OCI-LY7 (cell line): ENCODE measurements around the gene NTM. TPM values are rescaled to one million over a fixed set of nuclear protein-coding genes. Genes with fewer than 3 reads are reported as not detected.

Experiments
- BruUV-seq: library from RNA; stranded (reverse); fragments of 400-500 nt; replicated peaks from 2 replicates; lab custom pipeline; 2021; lab: Mats Ljungman, UMichigan
- CTCF ChIA-PET: fragments of 300-600 bp; sonication (Branson Sonifier 250); formaldehyde crosslinking; loops from one replicate; lab custom pipeline; 2022; ENCODE audit warnings: antibody characterized with exemption; ENCODE audit not compliant: unreplicated experiment; lab: Charles Lee
- POLR2A ChIA-PET: fragments of 300-600 bp; sonication (Branson Sonifier 250); formaldehyde crosslinking; loops from one replicate; lab custom pipeline; 2022; ENCODE audit warnings: antibody characterized with exemption; lab: Charles Lee
- DNase-seq: peaks from one replicate; pipeline ENCODE4 v3.0.0-alpha.2; 2015; ENCODE audit warnings: low spot score
- H2AFZ ChIP-seq: fragments of 200-600 bp; sonication (generic), shearing (Covaris generic); 2 replicates; pipeline ENCODE4 v1.6.1; 2014; ENCODE audit warnings: mild to moderate bottlenecking, antibody characterized with exemption, low read length, moderate library complexity
- H3K27ac ChIP-seq: fragments of 200-600 bp; sonication (generic); 2 replicates; pipeline ENCODE4 v1.5.1; 2014; ENCODE audit warnings: mixed run types, low read depth, mild to moderate bottlenecking, moderate library complexity, low read length, inconsistent platforms; ENCODE audit not compliant: poor library complexity, severe bottlenecking
- H3K36me3 ChIP-seq: fragments of 200-600 bp; sonication (generic); 2 replicates; pipeline ENCODE4 v1.6.1; 2014; ENCODE audit warnings: mild to moderate bottlenecking, antibody characterized with exemption, low read length, moderate library complexity, mixed read lengths; ENCODE audit not compliant: insufficient read depth
- H3K4me1 ChIP-seq: fragments of 200-600 bp; sonication (generic); 2 replicates; pipeline ENCODE4 v1.5.1; 2014; ENCODE audit warnings: mild to moderate bottlenecking, low read length; ENCODE audit not compliant: insufficient read depth, poor library complexity, severe bottlenecking
- H3K4me2 ChIP-seq: fragments of 200-600 bp; sonication (generic); 2 replicates; pipeline ENCODE4 v1.6.1; 2014; ENCODE audit warnings: mild to moderate bottlenecking, low read length
- H3K4me3 ChIP-seq: fragments of 200-600 bp; sonication (generic); 2 replicates; pipeline ENCODE4 v1.5.1; 2014; ENCODE audit warnings: mild to moderate bottlenecking, low read depth, low read length; ENCODE audit not compliant: poor library complexity, severe bottlenecking
- H3K79me2 ChIP-seq: fragments of 200-600 bp; sonication (generic); 2 replicates; pipeline ENCODE4 v1.6.1; 2016; ENCODE audit warnings: low read depth, mild to moderate bottlenecking, low read length, moderate library complexity, mixed read lengths; ENCODE audit not compliant: insufficient read depth
- H3K9me2 ChIP-seq: fragments of 200-600 bp; sonication (generic); 2 replicates; pipeline ENCODE4 v1.6.1; 2016; ENCODE audit warnings: mild to moderate bottlenecking, low read length, mixed read lengths; ENCODE audit not compliant: insufficient read depth
- H3K9me3 ChIP-seq: fragments of 200-600 bp; sonication (generic); 2 replicates; pipeline ENCODE4 v1.6.1; 2014; ENCODE audit warnings: mild to moderate bottlenecking, mixed run types, low read length, mixed read lengths
- H4K20me1 ChIP-seq: fragments of 200-600 bp; sonication (generic); 2 replicates; pipeline ENCODE4 v1.6.1; 2014; ENCODE audit warnings: mild to moderate bottlenecking, antibody characterized with exemption, low read length, moderate library complexity, mixed read lengths; ENCODE audit not compliant: insufficient read depth
- CTCF ChIP-seq: fragments of 200-600 bp; sonication (generic); conservative IDR thresholded peaks from 2 replicates; pipeline ENCODE4 v1.5.1; 2014; ENCODE audit warnings: mild to moderate bottlenecking, antibody characterized with exemption, low read length, moderate library complexity, mixed read lengths
- EZH2phosphoT487 ChIP-seq: fragments of 200-600 bp; sonication (generic); IDR thresholded peaks from 2 replicates; pipeline ENCODE4 v1.6.1; 2018; ENCODE audit warnings: low read depth, borderline replicate concordance, mild to moderate bottlenecking, mixed run types, antibody characterized with exemption, low read length, moderate library complexity, mixed read lengths
- intact Hi-C: fragments of 100-400 bp; cut with micrococcal nuclease; formaldehyde crosslinking; loops from one replicate; pipeline ENCODE4 v1.10.0; 2022; ENCODE audit not compliant: unreplicated experiment
- total RNA-seq, 2 experiments: library from RNA; depleted of rRNA in 1 of 2; stranded (reverse); fragments of >200 nt in 1 of 2; shearing (Covaris generic) in 1 of 2; gene quantifications; 2 replicates each; pipeline ENCODE4 v1.2.3, GENCODE V29; 2014 to 2022

Gene NTM
- total RNA-seq, 2 experiments from 2014 or later = not detected

- no peak overlapping the region for H3K27ac ChIP-seq
- H3K36me3 ChIP-seq = no peaks in the 10 kb centered on the region
- intact Hi-C loops = no loop called here
- H4K20me1 ChIP-seq = no peaks in the 10 kb centered on the region
- H2AFZ ChIP-seq = no peak overlapping the region
- POLR2A ChIA-PET = no interaction called here
- CTCF ChIA-PET = no interaction called here
- H3K4me1 ChIP-seq = no peaks in the 10 kb centered on the region
- no peak for DNase-seq
- TF ChIP-seq CTCF = no peak
- H3K79me2 ChIP-seq = no peaks in the 10 kb centered on the region
- H3K4me3 ChIP-seq = no peak overlapping the region
- H3K9me3 ChIP-seq = no peaks in the 10 kb centered on the region
- H3K9me2 ChIP-seq = no peaks in the 10 kb centered on the region
- H3K4me2 ChIP-seq = no peak overlapping the region
- BruUV-seq = no TSS peak
Observed at GRCh38 chr11:132032555-132032954, 662.1 kb downstream of the NTM start.

- Histone ChIP-seq H3K27ac (no peak overlapping the region), H2AFZ (no peak overlapping the region), H4K20me1 (no peaks in the 10 kb centered on the region), H3K36me3 (no peaks in the 10 kb centered on the region), H3K4me1 (no peaks in the 10 kb centered on the region), H3K4me3 (no peak overlapping the region), H3K9me3 (no peaks in the 10 kb centered on the region), H3K4me2 (no peak overlapping the region), H3K9me2 (no peaks in the 10 kb centered on the region), H3K79me2 (no peaks in the 10 kb centered on the region)
- BruUV-seq = no TSS peak
- TF ChIP-seq EZH2phosphoT487 (no peak), CTCF (no peak)
- DNase-seq = no peak
- ChIA-PET POLR2A (no interaction called here), CTCF (no interaction called here)
- intact Hi-C loops = no loop called here
Observed at GRCh38 chr11:132033051-132033450, 662.6 kb downstream of the NTM start.

- H3K4me2 ChIP-seq = no peak overlapping the region
- no peaks in the 10 kb centered on the region for H3K36me3 ChIP-seq
- no peak overlapping the region for H3K27ac ChIP-seq
- H4K20me1 ChIP-seq = no peaks in the 10 kb centered on the region
- no TSS peak for BruUV-seq
- no peak overlapping the region for H3K4me3 ChIP-seq
- no peaks in the 10 kb centered on the region for H3K79me2 ChIP-seq
- no peak overlapping the region for H2AFZ ChIP-seq
- H3K9me3 ChIP-seq = no peaks in the 10 kb centered on the region
- H3K4me1 ChIP-seq = no peaks in the 10 kb centered on the region
- no peak for DNase-seq
- ChIA-PET CTCF (no interaction called here), POLR2A (no interaction called here)
- intact Hi-C loops = no loop called here
- H3K9me2 ChIP-seq = no peaks in the 10 kb centered on the region
- TF ChIP-seq EZH2phosphoT487 = no peak
- no peak for TF ChIP-seq CTCF
Observed at GRCh38 chr11:132035228-132035627, 664.8 kb downstream of the NTM start.
